ENCODE data around the gene GIPC3.
"Not testable (repeated sequence)": the region's sequence is repeated elsewhere in the genome, so short reads cannot be mapped to it uniquely, and the experiment has no call there.

Gene GIPC3

GRCh38 chr19:3550947-3551791 lies 34.1 kb upstream of the GIPC3 start:
- no peak for DNase-seq (ENCODE audit: low spot score)

- no peak for DNase-seq (ENCODE audit: low spot score)
Measured at GRCh38 chr19:3551792-3552095, 33.5 kb upstream of the GIPC3 start.

DNA sequence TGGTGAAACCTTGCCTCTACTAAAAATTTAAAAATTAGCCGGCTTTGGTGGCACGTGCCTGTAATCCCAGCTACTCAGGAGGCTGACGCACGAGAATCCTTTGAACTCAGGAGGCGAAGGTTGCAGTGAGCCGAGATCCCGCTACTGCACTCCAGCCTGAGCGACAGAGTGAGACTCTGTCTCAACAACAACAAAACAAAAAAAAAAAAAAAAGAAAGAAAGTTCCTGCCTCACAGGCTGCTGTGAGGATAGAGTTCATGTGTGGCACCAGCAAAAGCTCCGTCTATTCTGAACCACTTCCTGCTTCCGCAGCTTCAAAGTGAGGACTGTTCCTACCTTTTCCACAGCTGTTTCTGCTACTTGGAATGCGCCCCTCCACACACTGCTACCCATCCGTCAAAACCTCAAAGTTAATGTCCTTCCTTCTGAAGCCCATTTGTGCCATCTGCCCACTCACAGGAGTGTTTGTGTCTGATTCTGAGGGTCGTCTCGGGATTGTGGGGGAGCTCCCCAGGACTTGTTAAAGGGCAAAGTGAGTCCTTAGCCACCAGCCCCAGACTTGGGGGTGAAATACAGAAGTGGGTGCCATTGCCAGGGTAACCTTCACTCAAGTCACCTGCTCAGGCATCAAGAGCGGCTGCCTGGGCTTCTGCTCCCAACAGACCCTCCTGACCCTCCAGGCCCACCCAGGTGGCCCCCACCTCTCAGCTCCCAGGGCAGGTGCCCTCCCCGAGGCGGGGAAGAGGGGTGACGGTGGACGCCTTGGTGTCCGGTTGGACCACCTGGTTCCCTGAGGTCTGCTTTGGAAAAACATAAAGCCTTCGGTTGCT lies 30.8 kb upstream of the GIPC3 start:
- no peak for DNase-seq (ENCODE audit: low spot score)

GRCh38 chr19:3555653-3556422 lies 29.4 kb upstream of the GIPC3 start:
- no peak for DNase-seq (ENCODE audit: low spot score)

- DNase-seq (ENCODE audit: low spot score) = no peak
Measured at GRCh38 chr19:3556423-3556977, 28.8 kb upstream of the GIPC3 start.

DNA sequence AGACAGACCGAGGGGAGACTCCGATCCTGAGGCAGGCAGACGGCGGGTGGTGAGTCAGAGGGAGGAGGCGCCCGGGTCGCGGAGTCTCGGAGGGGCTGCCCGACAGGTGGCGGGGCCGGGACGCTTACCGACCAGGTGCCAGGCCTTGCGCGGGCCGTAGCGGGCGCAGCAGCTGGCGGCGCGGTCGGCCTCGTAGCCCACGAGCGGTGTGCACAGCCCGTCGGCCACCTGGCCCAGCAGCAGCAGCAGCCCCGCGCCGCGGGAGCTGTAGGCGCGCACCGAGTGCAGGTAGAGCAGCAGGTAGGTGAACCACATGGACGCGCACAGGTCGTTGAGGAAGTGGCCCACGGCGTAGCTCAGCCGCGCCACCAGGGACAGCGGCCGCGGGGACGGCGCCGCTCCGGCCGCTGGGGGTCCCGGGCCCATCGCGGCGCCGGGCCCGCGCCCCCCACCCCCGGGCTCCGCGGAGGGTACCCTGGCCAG lies 28.3 kb upstream of the GIPC3 start:
- DNase-seq (ENCODE audit: low spot score) = peak; percentile 61

DNA sequence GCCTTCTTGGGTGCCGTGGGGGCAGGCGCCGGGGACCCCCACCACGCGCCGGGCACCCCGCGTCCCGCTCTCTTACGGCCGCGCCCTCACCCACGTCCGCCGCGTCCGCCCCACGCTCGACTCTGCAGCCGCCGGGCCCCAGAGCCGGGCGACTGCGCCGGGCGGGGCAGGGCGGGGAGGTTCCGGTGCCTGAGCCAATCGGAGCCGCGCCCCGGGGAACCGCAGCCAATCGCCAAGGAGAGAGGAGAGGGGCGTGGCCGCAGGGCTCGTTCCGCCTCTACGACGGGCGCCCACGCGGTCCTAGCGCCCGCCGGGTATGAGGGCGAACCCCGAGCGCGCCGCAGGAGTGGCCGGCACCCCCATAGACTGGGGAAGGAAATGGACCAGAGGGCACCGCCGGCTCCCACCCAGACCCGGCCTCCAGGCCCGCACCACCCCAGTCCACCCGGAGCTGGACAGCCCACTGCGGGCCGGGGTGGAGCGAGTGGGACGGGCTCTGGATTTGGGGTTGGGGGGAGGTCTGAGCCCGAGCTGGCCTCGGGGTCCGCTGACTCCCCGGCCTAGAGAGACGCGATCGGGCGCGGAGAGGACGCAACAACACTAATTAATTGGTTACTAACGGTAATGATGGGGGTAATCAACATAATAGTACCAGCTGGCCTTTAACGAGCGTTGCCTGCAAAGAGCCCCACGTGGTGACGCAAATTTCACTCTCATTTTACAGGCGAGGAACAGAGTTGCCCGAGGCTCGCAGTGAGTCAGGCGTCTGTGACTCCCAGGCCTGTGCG lies 27.6 kb upstream of the GIPC3 start, which contains the start of gene MFSD12:
MFSD12 (minus strand) TSS at position 126 of the 788 bp plus-strand sequence. CDS start 183 bp downstream, outside the sequence.
- peak; percentile 95 for DNase-seq (ENCODE audit: low spot score)

- no peak for DNase-seq (ENCODE audit: low spot score)
Measured at GRCh38 chr19:3563709-3564524, 21.4 kb upstream of the GIPC3 start.

DNA sequence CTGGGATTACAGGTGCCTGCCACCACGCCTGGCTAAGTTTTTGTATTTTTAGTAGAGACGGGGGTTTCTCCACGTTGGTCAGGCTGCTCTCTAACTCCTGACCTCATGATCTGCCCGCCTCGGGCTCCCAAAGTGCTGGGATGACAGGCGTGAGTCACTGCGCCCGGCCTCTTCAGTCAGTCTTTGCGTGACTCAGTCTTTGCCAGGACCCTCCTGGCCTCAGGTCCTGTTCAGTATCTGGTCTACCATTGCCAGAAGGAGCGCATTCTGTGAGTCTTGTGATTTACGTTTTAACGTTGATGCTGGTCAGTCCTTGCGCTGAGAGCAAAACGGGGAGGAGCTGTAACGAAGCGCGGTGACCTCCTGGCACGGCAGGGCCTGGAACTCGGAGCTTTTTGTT lies 20.1 kb upstream of the GIPC3 start:
- no peak for DNase-seq (ENCODE audit: low spot score)

GRCh38 chr19:3570042-3570441 lies 15.2 kb upstream of the GIPC3 start:
- not testable (repeated sequence) for DNase-seq (ENCODE audit: low spot score)

GRCh38 chr19:3570606-3571011 lies 14.7 kb upstream of the GIPC3 start:
- DNase-seq (ENCODE audit: low spot score) = no peak

DNA sequence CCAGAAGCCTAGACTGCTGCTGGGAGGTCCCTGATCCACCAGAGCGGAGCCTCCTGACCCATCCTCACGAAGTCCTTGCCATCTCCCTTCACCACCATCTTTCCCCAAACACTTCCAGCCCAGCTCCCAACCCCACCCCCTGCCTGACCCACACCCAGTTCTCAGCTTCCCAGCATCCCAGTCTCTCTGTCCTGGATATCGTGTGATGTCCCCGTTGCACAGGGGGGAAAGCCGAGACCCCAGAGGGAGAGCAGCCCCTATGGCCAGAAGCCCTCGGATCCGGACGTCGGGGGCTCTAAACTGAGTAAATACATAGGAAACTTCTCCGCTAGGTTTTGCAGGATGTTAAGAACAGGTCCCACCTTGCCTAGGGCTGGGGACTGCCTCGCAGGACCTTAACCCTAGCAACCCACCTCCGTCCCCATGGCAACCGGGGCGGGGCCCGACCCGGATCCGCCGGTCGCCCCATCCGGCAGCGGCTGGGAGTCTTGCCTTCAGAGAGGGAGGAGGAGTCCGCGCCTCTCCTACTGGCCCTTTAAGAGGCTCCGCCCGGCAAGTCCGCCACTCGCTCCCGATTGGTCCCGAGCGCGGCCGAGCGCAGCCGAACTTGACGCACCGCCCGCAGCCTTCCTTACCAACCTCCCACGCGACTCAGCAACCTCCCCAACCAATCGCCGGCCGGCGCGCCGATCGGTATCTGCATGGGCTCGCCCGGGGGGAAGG lies 13.0 kb upstream of the GIPC3 start:
- peak; percentile 98 for DNase-seq (ENCODE audit: low spot score)

GRCh38 chr19:3572855-3573161 lies 12.5 kb upstream of the GIPC3 start, which contains the start of gene HMG20B:
Gene HMG20B, plus strand, starts transcription at chr19:3572944. Its CDS starts 366 bp downstream, at chr19:3573310.
- DNase-seq (ENCODE audit: low spot score) = no peak

DNA sequence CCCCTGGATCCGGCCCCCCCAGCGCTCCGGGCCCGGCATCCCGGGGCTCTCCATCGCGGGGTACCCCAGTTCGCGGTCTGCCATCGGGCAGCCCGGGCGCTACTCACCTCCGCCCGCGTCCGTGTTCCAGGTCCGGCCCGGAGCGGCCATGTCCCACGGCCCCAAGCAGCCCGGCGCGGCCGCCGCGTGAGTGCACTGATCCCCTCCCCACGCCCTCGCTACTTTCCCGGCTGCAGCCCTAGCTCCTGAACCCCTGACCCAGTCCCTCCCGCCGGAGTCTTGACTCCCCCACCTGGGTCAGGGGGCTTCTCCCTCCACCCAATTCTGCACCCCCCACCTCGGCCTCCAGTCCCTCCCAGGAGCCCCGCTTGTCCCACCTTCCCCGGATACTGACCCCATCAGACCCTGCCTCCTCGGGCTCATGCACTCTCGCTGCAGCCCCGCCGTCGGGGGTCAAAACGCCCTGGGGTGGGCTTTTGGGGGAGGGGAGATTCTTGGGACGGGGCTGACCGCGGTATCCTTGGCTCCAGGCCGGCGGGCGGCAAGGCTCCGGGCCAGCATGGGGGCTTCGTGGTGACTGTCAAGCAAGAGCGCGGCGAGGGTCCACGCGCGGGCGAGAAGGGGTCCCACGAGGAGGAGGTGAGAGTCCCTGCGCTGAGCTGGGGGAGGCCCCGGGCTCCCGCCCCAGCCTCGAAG lies 12.0 kb upstream of the GIPC3 start:
- DNase-seq (ENCODE audit: low spot score) = no peak

- peak; percentile 90 for DNase-seq (ENCODE audit: low spot score)
Measured at GRCh38 chr19:3573858-3574637, 11.2 kb upstream of the GIPC3 start.

DNA sequence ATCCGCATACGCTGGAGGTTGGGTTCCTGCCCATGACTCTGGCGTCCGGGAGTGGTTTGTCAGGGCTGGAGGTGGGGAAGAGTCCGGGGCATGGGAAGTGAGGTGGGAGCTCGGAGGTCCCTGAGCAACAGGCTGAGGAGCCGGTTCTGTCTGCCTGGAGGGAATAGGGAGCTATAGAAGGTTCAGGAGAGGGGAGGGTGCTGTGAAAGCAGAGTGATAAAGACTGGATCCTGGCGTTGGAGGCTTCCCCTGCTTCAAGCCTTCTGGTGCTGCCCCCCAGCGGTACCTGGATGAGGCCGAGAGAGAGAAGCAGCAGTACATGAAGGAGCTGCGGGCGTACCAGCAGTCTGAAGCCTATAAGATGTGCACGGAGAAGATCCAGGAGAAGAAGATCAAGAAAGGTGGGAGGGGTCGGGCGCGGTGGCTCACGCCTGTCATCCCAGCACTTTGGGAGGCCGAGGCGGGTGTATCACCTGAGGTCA lies 10.0 kb upstream of the GIPC3 start:
- DNase-seq (ENCODE audit: low spot score) = no peak

DNA sequence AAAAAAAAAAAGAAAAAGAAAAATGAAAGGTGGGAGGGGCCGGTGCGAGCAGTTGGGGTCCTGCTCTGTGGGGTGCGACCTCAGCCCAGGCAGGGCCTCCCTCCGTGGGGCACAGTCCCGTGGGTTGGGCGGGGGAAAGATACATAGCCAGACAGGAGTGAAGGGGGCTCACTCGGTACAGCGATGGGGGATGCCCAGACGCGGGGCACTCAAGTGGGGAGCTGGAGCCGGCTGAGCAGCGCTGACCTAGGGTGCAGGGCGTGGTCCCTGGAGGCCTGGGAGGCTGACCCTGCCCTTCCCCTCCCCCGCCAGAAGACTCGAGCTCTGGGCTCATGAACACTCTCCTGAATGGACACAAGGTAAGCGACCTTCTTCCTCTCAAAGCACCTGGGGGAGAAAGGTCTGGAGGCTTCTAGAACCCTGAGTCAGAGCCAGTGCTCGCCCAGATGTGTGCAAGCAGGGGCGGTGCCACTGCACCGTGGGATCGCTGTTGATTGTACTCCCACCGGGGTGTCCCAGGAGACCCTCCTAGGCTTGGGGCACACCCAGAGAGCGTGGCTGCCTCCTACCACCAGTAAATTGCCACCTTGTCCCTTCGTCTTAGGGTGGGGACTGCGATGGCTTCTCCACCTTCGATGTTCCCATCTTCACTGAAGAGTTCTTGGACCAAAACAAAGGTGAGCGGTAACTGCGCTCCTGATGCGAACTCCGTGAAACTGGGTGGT lies 9.2 kb upstream of the GIPC3 start:
- DNase-seq (ENCODE audit: low spot score) = no peak
